ENCODE results near the gene TIGD6. TPM values are rescaled to one million over a fixed set of nuclear protein-coding genes. Genes with fewer than 3 reads are reported as not detected.

The TIGD6 gene
- total and polyA plus RNA-seq, 4 experiments from 2014 or later, result 1.3 to 6.8 (median 3.5) TPM

DNA sequence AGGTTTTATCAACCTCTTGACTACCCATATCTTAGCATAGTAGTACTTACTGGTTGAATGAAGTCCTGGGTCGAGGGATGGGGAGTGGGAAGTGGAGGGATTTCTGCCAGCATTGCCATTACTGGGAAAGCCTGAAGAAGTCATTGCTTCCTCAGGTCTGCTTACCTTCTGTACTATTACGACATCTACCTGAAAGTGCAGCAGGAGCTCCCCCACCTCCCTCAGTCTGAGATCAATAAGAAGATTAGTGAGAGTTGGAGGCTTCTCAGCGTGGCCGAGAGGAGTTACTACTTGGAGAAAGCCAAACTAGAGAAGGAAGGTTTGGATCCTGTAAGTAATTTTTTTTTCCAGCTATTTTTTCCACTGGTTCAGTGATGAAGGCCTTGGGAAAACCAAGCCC is 5.9 kb upstream of the TIGD6 start:
- Mint-ChIP-seq H3K9me3 (no peaks in the 10 kb centered on the region), H3K4me3 (no peak overlapping the region), H3K27me3 (no peaks in the 10 kb centered on the region), H3K27ac (peak overlapping the region in 1 of 7 donors; percentile 68), H3K36me3 (peaks cover 43 to 70% of the 10 kb centered on the region in 2 donors), H3K4me1 (peaks cover 26 to 56% (median 46%) of the 10 kb centered on the region in 4 donors)
- DNase-seq, result no peak
- Histone ChIP-seq H3K27ac (ENCODE audit: low read depth, low read length) (no peak overlapping the region), H3K36me3 (ENCODE audit: insufficient read depth, low read length) (peaks cover 55% of the 10 kb centered on the region), H3K4me3 (ENCODE audit: low read length in 2 of 2) (no peak overlapping the region), H3K27me3 (ENCODE audit: insufficient read depth, low read length) (no peaks in the 10 kb centered on the region), H3K9me3 (ENCODE audit: control insufficient read depth in 1 of 2, low read length in 2 of 2) (no peaks in the 10 kb centered on the region), H3K4me1 (ENCODE audit: insufficient read depth, low read length) (peaks cover 19% of the 10 kb centered on the region)
- ChIA-PET POLR2A (ENCODE audit: partially characterized antibody) (no interaction called here), CTCF (ENCODE audit: partially characterized antibody) (interaction anchor here (0.8 to 2.4 kb wide), 5 partner anchors 12 to 177 kb away, joined by 3 to 7 read pairs (median 3); partner anchors contain the start of gene SLC26A2)
- intact Hi-C loops (cut with micrococcal nuclease), result loop anchor here (10.0 kb wide), 1 partner anchor 652 kb away; the partner anchor contains the start of gene PCYOX1L

DNA sequence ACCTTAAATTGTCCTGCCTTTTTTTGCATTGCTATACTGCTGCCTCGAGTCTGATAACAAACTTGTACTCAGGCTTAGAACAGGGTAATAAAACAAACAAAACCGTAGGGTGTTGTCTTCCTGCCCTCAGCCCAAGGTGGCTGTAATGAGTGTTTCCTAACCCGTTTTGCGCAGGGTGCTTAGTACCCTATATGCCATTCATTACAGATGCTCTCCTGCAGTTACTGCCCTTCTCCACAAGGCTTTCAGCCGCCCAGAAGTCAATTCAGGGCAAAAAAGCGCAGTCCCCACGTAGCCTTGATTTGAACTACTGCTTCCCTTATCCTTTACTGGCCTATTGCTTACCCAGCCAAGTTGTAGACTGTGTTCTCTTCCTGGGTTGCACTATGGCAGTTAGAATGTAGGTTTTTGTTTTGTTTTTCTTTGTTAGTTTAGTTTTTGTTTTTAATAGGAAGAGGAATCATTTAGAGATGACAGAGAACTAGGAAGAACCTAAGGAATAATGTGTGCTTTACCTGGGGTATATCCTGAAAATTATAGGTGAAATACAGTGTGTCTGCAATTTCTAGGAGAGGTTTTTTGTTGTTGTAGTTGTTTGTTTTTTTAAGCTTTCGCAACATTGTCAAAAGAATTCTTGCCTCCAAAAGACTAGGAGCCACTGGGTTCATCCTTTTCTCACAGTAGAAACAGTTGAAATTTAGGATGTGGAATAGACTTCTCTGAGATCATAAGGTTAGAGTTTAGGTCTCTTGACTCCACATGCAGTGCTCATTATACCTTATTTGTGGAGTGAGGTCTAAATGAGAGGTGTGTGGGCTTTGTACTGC is 1.4 kb upstream of the TIGD6 start:
- Histone ChIP-seq H3K27me3 (ENCODE audit: insufficient read depth, low read length) (no peaks in the 10 kb centered on the region), H3K4me3 (ENCODE audit: low read length in 2 of 2) (peak overlapping the region; percentile 85 to 86), H3K4me1 (ENCODE audit: insufficient read depth, low read length) (peaks cover 28% of the 10 kb centered on the region), H3K27ac (ENCODE audit: low read depth, low read length) (peak overlapping the region; percentile 80), H3K36me3 (ENCODE audit: insufficient read depth, low read length) (peaks cover 23% of the 10 kb centered on the region), H3K9me3 (ENCODE audit: control insufficient read depth in 1 of 2, low read length in 2 of 2) (no peaks in the 10 kb centered on the region)
- Mint-ChIP-seq H3K27ac (peak overlapping the region; percentile 81 to 99 (median 97)), H3K4me3 (peak overlapping the region; percentile 94 to 99 (median 97)), H3K36me3 (peaks cover 17 to 32% of the 10 kb centered on the region in 2 donors), H3K27me3 (no peaks in the 10 kb centered on the region), H3K9me3 (no peaks in the 10 kb centered on the region), H3K4me1 (peaks cover 34 to 53% (median 46%) of the 10 kb centered on the region in 4 donors)
- peak; percentile 62 to 73 (median 66) for DNase-seq
- ChIA-PET POLR2A (ENCODE audit: partially characterized antibody) (interaction anchor here (0.8 to 3.2 kb wide), 3 partner anchors 8 to 42 kb away, joined by 3 to 35 read pairs (median 4); partner anchors contain the start of gene SLC26A2), CTCF (ENCODE audit: partially characterized antibody) (interaction anchor here (1.2 to 3.2 kb wide), 4 partner anchors 8 to 42 kb away, joined by 3 to 16 read pairs (median 4); no protein-coding TSS in a partner anchor)
- intact Hi-C loops (cut with micrococcal nuclease), result loop anchor here (1.0 to 10.0 kb wide), 3 partner anchors 12 to 647 kb away; partner anchors contain the start of genes CSNK1A1 and PCYOX1L

DNA sequence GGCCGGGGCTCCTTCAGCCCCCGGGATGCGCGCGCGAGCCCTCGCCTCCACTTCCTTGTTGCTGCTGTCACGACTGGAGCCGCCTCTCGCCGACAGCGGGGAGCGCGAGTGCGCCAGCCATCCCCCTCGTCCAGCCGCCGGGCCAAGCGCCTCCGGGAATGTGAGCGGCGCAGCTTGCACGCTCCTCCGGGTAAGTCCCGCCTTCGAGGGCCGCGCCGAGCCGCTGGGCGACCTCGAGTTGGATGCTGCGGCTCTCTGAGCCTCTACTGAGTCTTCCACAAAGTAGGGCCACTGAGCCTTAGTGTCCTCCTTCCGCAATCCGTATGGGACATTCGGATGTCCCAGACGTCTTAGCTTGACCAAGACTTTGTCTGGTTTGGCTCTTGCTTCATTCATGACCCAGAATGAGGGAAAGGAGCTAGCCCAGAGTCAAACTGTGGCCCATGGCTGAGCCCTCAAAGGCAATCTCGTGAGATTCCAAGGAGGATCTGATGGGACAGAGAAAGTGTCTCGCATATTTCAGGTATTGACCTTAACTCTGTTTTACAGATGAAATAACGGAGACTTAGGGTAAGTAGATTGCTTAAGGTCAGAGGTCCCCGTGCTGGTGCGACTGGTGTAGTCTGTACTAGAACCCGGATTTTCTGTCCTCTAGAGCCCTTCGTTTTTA is 671 bp upstream of the TIGD6 start:
- H3K4me3 ChIP-seq (ENCODE audit: low read length in 2 of 2), result peak overlapping the region; percentile 85 to 86
- peaks cover 28% of the 10 kb centered on the region for H3K4me1 ChIP-seq (ENCODE audit: insufficient read depth, low read length)
- peak in 2 of 5 donors; percentile 27 to 48 for DNase-seq
- no peaks in the 10 kb centered on the region for H3K9me3 ChIP-seq (ENCODE audit: control insufficient read depth in 1 of 2, low read length in 2 of 2)
- Mint-ChIP-seq H3K27ac (peak overlapping the region; percentile 81 to 99 (median 97)), H3K9me3 (no peaks in the 10 kb centered on the region), H3K27me3 (no peaks in the 10 kb centered on the region), H3K36me3 (peaks cover 15 to 28% of the 10 kb centered on the region in 2 donors), H3K4me3 (peak overlapping the region; percentile 94 to 99 (median 97)), H3K4me1 (peaks cover 34 to 50% (median 44%) of the 10 kb centered on the region in 4 donors)
- peaks cover 16% of the 10 kb centered on the region for H3K36me3 ChIP-seq (ENCODE audit: insufficient read depth, low read length)
- CTCF ChIA-PET (ENCODE audit: partially characterized antibody), result interaction anchor here (1.2 to 3.2 kb wide), 3 partner anchors 10 to 42 kb away, joined by 3 to 16 read pairs (median 5); no protein-coding TSS in a partner anchor
- POLR2A ChIA-PET (ENCODE audit: partially characterized antibody), result interaction anchor here (0.8 to 3.2 kb wide), 13 partner anchors 8 to 1771 kb away, joined by 3 to 35 read pairs (median 3); partner anchors contain the start of genes CSNK1A1, G3BP1, RBM22 and SLC26A2
- no peaks in the 10 kb centered on the region for H3K27me3 ChIP-seq (ENCODE audit: insufficient read depth, low read length)
- peak overlapping the region; percentile 80 for H3K27ac ChIP-seq (ENCODE audit: low read depth, low read length)
- intact Hi-C loops (cut with micrococcal nuclease), result loop anchor here (1.0 to 10.0 kb wide), 5 partner anchors 11 to 646 kb away; partner anchors contain the start of genes CSNK1A1, PCYOX1L, SLC26A2 and TCOF1

DNA sequence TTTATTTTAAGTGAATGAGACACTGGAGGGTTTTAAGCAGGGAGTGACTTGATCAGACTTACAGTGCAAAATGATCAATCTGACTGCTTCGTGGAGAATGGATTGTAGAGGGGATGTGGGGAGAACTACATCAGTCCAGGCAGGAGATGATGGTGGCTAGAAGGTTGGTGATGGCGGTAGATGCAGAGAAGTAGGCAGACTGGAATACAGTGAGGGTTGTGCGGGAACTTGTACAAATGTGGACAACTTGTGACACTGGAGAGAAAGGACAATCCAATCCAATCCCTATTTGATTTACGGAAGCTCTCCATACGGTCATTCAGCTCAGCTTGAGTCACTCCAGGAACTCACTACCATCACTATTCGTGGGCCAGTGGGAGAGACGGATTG is 593 bp downstream of the TIGD6 start:
- POLR2A ChIA-PET (ENCODE audit: partially characterized antibody), result interaction anchor here (0.6 to 3.2 kb wide), 12 partner anchors 9 to 701 kb away, joined by 3 to 35 read pairs (median 4); partner anchors contain the start of genes CSNK1A1, RBM22 and SLC26A2
- CTCF ChIA-PET (ENCODE audit: partially characterized antibody), result interaction anchor here (1.0 to 3.2 kb wide), 5 partner anchors 9 to 166 kb away, joined by 3 to 16 read pairs (median 5); partner anchors contain the start of gene SLC26A2
- peaks cover 32 to 48% (median 42%) of the 10 kb centered on the region in 4 donors for H3K4me1 Mint-ChIP-seq

DNA sequence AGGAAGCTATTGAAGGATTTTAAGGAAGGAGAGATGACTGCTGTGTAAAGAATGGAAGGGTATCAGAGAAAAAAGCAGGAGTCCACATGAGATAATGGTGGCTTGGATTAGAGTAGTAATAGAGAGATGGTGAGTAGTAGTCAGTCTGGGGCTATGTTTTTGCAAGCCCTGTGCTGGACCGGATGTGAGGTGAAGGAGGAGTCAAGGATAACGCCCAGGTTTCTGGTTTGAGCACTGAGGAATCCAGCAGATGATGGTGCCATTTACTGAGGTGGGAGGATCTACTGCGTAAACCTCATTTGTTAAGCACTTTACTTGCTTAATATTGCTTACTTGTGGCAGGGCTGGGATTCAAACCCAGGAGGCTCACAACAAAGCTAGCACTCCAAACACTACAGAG is 1.1 kb downstream of the TIGD6 start:
- peaks cover 30 to 43% (median 38%) of the 10 kb centered on the region in 4 donors for H3K4me1 Mint-ChIP-seq
- Histone ChIP-seq H3K36me3 (ENCODE audit: insufficient read depth, low read length) (peaks cover 2% of the 10 kb centered on the region), H3K27ac (ENCODE audit: low read depth, low read length) (peak overlapping the region; percentile 80), H3K27me3 (ENCODE audit: insufficient read depth, low read length) (no peaks in the 10 kb centered on the region), H3K4me1 (ENCODE audit: insufficient read depth, low read length) (peaks cover 28% of the 10 kb centered on the region), H3K4me3 (ENCODE audit: low read length in 2 of 2) (peak overlapping the region in 1 of 2 donors; percentile 68), H3K9me3 (ENCODE audit: control insufficient read depth in 1 of 2, low read length in 2 of 2) (no peaks in the 10 kb centered on the region)
- intact Hi-C loops (cut with micrococcal nuclease), result no loop called here
- H3K27ac Mint-ChIP-seq, result peak overlapping the region; percentile 81 to 96 (median 91)
- CTCF ChIA-PET (ENCODE audit: partially characterized antibody), result interaction anchor here (1.0 to 3.2 kb wide), 4 partner anchors 8 to 165 kb away, joined by 3 to 16 read pairs (median 4); partner anchors contain the start of gene SLC26A2
- DNase-seq, result no peak
- peaks cover 17 to 23% of the 10 kb centered on the region in 2 donors for H3K36me3 Mint-ChIP-seq
- POLR2A ChIA-PET (ENCODE audit: partially characterized antibody), result interaction anchor here (0.9 to 3.2 kb wide), 5 partner anchors 9 to 701 kb away, joined by 3 to 35 read pairs (median 11); partner anchors contain the start of genes CSNK1A1, RBM22 and SLC26A2
- no peaks in the 10 kb centered on the region for H3K27me3 Mint-ChIP-seq
- H3K9me3 Mint-ChIP-seq, result no peaks in the 10 kb centered on the region
- H3K4me3 Mint-ChIP-seq, result peak overlapping the region; percentile 76 to 97 (median 88)

More for the DNA sequence above, 593 bp downstream of the TIGD6 start:
- Mint-ChIP-seq H3K27me3 (no peaks in the 10 kb centered on the region), H3K9me3 (no peaks in the 10 kb centered on the region), H3K36me3 (peaks cover 20 to 27% of the 10 kb centered on the region in 2 donors), H3K4me3 (peak overlapping the region; percentile 76 to 97 (median 88)), H3K27ac (peak overlapping the region; percentile 81 to 96 (median 91))
- H3K27me3 ChIP-seq (ENCODE audit: insufficient read depth, low read length), result no peaks in the 10 kb centered on the region
- peak overlapping the region; percentile 80 for H3K27ac ChIP-seq (ENCODE audit: low read depth, low read length)
- H3K4me3 ChIP-seq (ENCODE audit: low read length in 2 of 2), result peak overlapping the region; percentile 68 to 86
- DNase-seq, result no peak
- peaks cover 7% of the 10 kb centered on the region for H3K36me3 ChIP-seq (ENCODE audit: insufficient read depth, low read length)
- no peaks in the 10 kb centered on the region for H3K9me3 ChIP-seq (ENCODE audit: control insufficient read depth in 1 of 2, low read length in 2 of 2)
- intact Hi-C loops (cut with micrococcal nuclease), result loop anchor here (1.0 to 10.0 kb wide), 4 partner anchors 40 to 645 kb away; partner anchors contain the start of genes CSNK1A1, PCYOX1L, SLC26A2 and TCOF1
- H3K4me1 ChIP-seq (ENCODE audit: insufficient read depth, low read length), result peaks cover 28% of the 10 kb centered on the region

DNA sequence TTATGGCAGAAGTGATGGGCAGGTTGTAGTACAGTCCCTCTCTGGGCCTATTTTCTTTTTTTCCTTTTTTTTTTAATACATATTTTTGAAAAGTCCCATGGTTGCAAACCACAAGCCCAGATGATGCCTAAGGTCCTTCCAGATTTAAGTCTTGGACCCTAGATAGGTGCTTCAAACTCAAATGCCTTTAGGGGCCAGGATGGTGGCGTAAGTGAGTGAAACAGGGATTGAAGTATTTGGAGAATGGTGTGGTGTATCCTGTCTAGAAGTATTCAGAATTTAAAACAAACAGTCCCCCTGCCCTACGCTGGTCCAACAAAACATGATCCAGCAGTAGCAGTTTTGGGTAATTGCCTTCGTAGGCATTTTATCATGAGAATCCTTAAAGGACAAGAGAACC is 2.2 kb downstream of the TIGD6 start:
- no peak overlapping the region for H3K4me3 ChIP-seq (ENCODE audit: low read length in 2 of 2)
- H3K27ac ChIP-seq (ENCODE audit: low read depth, low read length), result no peak overlapping the region
- no peak for DNase-seq
- no peaks in the 10 kb centered on the region for H3K27me3 ChIP-seq (ENCODE audit: insufficient read depth, low read length)
- H3K4me1 ChIP-seq (ENCODE audit: insufficient read depth, low read length), result peaks cover 28% of the 10 kb centered on the region
- CTCF ChIA-PET (ENCODE audit: partially characterized antibody), result interaction anchor here (3.2 kb wide), 1 partner anchor 7 kb away, joined by 16 read pairs; no protein-coding TSS in a partner anchor
- no peaks in the 10 kb centered on the region for H3K36me3 ChIP-seq (ENCODE audit: insufficient read depth, low read length)
- Mint-ChIP-seq H3K27ac (peak overlapping the region in 1 of 7 donors; percentile 33), H3K27me3 (no peaks in the 10 kb centered on the region), H3K4me3 (peak overlapping the region in 1 of 8 donors; percentile 10), H3K4me1 (peaks cover 29 to 33% (median 31%) of the 10 kb centered on the region in 4 donors), H3K36me3 (peaks cover 12 to 18% of the 10 kb centered on the region in 2 donors), H3K9me3 (no peaks in the 10 kb centered on the region)
- intact Hi-C loops (cut with micrococcal nuclease), result no loop called here
- H3K9me3 ChIP-seq (ENCODE audit: control insufficient read depth in 1 of 2, low read length in 2 of 2), result no peaks in the 10 kb centered on the region
- POLR2A ChIA-PET (ENCODE audit: partially characterized antibody), result interaction anchor here (3.2 kb wide), 1 partner anchor 39 kb away, joined by 35 read pairs; the partner anchor contains the start of gene SLC26A2
